GM12878 (cell line): Measurements from ENCODE around the gene GABBR2. TPM values are rescaled to one million over a fixed set of nuclear protein-coding genes. Genes with fewer than 3 reads are reported as not detected.

Source experiments
- ATAC-seq: fragments of 200-7000 bp; cut with Tn5 transposase; 3 replicates; pipeline ENCODE4 v1.9.1; 2020; ENCODE audit warnings: mild to moderate bottlenecking, moderate library complexity
- BruUV-seq: library from RNA; stranded (reverse); fragments of 400-500 nt; replicated peaks from 2 replicates; lab custom pipeline; 2021; lab: Mats Ljungman, UMichigan
- CTCF ChIA-PET: fragments of 300-600 bp; sonication (Branson Sonifier 250); formaldehyde crosslinking; extraction: SDS; loops from one replicate; lab custom pipeline; 2021; ENCODE audit warnings: inconsistent platforms; lab: Yijun Ruan, JAX
- POLR2A ChIA-PET: fragments of 350-600 bp; formaldehyde crosslinking; extraction: SDS; loops from one replicate; lab custom pipeline; 2021; ENCODE audit warnings: inconsistent platforms; lab: Charles Lee
- RAD21 ChIA-PET: fragments of 300-600 bp; sonication (Branson Sonifier 250); formaldehyde crosslinking; loops from one replicate; lab custom pipeline; 2023; ENCODE audit warnings: antibody characterized with exemption; ENCODE audit not compliant: unreplicated experiment; lab: Charles Lee
- SMC1A ChIA-PET: fragments of 300-600 bp; sonication (Branson Sonifier 250); formaldehyde crosslinking; loops from one replicate; lab custom pipeline; 2023; ENCODE audit not compliant: unreplicated experiment, uncharacterized antibody; lab: Charles Lee
- DNase-seq: peaks from one replicate; pipeline ENCODE4 v3.0.0-alpha.2; 2011; ENCODE audit warnings: low read depth, low spot score
- FAIRE-seq: peaks from 3 replicates; lab custom pipeline; 2011; peaks lifted over from hg19 to GRCh38; lab: Jason Lieb, UNC
- H2AFZ ChIP-seq: 2 replicates; pipeline ENCODE4 v1.6.0; 2011; ENCODE audit warnings: low read depth, low read length, control low read depth; ENCODE audit not compliant: control insufficient read depth
- H3K27ac ChIP-seq: 2 replicates; pipeline ENCODE4 v1.5.1; 2011; ENCODE audit warnings: control low read depth; ENCODE audit not compliant: control insufficient read depth, insufficient read depth
- H3K27me3 ChIP-seq, 2 experiments: replicated peaks in 1 of 2; 2 replicates each; pipeline versions ENCODE4 v1.6.0 to v1.6.1; 2011; ENCODE audit warnings: low read length in 1 of 2; ENCODE audit not compliant: control insufficient read depth in 2 of 2, insufficient read depth in 2 of 2
- H3K36me3 ChIP-seq, 2 experiments: 2 replicates each; pipeline ENCODE4 v1.5.1; 2011; ENCODE audit warnings: low read length in 1 of 2; ENCODE audit not compliant: control insufficient read depth in 2 of 2, insufficient read depth in 2 of 2
- H3K4me1 ChIP-seq: 2 replicates; pipeline ENCODE4 v1.6.1; 2011; ENCODE audit warnings: mild to moderate bottlenecking, low read length, moderate library complexity, mixed read lengths; ENCODE audit not compliant: control insufficient read depth, insufficient read depth
- H3K4me2 ChIP-seq: 2 replicates; pipeline ENCODE4 v1.6.0; 2011; ENCODE audit warnings: control low read depth; ENCODE audit not compliant: control insufficient read depth, insufficient read depth
- H3K4me3 ChIP-seq: fragments of 200-600 bp; sonication (generic); 2 replicates; pipeline ENCODE4 v1.5.1; 2016
- H3K79me2 ChIP-seq: 2 replicates; pipeline ENCODE4 v1.6.0; 2011; ENCODE audit warnings: low read length; ENCODE audit not compliant: control insufficient read depth, insufficient read depth
- H3K9ac ChIP-seq: 2 replicates; pipeline ENCODE4 v1.8.0; 2011; ENCODE audit warnings: low read length, control low read depth, mixed read lengths; ENCODE audit not compliant: control insufficient read depth, insufficient read depth
- H3K9me3 ChIP-seq: replicated peaks from 3 replicates; pipeline ENCODE4 v1.5.1; 2011; ENCODE audit warnings: mild to moderate bottlenecking, low read length; ENCODE audit not compliant: control insufficient read depth, insufficient read depth
- H4K20me1 ChIP-seq: 2 replicates; pipeline ENCODE4 v1.6.0; 2011; ENCODE audit not compliant: control insufficient read depth, insufficient read depth
- CBFB ChIP-seq: IDR thresholded peaks from 2 replicates; pipeline ENCODE4 v1.6.1; 2016; ENCODE audit warnings: antibody characterized with exemption, low read depth
- MYC ChIP-seq: IDR thresholded peaks from 2 replicates; pipeline ENCODE4 v1.6.1; 2011; ENCODE audit warnings: mild to moderate bottlenecking, low read length, moderate library complexity, inconsistent platforms; ENCODE audit not compliant: insufficient read depth, insufficient replicate concordance, insufficient read length, severe bottlenecking
- PKNOX1 ChIP-seq: fragments of 450-650 bp; IDR thresholded peaks from 2 replicates; pipeline ENCODE4 v1.6.1; 2016; ENCODE audit warnings: mild to moderate bottlenecking
- POLR2AphosphoS2 ChIP-seq: IDR thresholded peaks from 2 replicates; pipeline ENCODE4 v1.6.1; 2011; ENCODE audit warnings: low read depth, mild to moderate bottlenecking, low read length, improper control_type of control experiment, moderate library complexity
- TCF7 ChIP-seq: IDR thresholded peaks from 2 replicates; pipeline ENCODE4 v1.6.1; 2014; ENCODE audit warnings: antibody characterized with exemption, borderline replicate concordance
- ZNF384 ChIP-seq: IDR thresholded peaks from 2 replicates; pipeline ENCODE4 v1.6.1; 2012; ENCODE audit warnings: low read depth, mild to moderate bottlenecking, low read length, improper control_type of control experiment, borderline replicate concordance
- WGBS: methylation state at CpG from one replicate; pipeline ENCODE4 v1.1.6; 2016; ENCODE audit warnings: low lambda C conversion rate; ENCODE audit not compliant: insufficient replicate concordance, insufficient coverage; ENCODE audit errors: missing lambda C conversion rate; 5-methylcytosine and 5-hydroxymethylcytosine counted together
- in situ Hi-C: fragments of 300-500 bp; cut with MboI; formaldehyde crosslinking; loops from 9 replicates; pipeline ENCODE4 v1.14.3; 2018; ENCODE audit warnings: mixed read lengths
- intact Hi-C: fragments of 100-400 bp; cut with micrococcal nuclease; formaldehyde crosslinking; loops from one replicate; pipeline ENCODE4 v1.14.2; 2022; ENCODE audit not compliant: unreplicated experiment
- polyA plus RNA-seq, 11 experiments: library from polyadenylated mRNA; depleted of rRNA in 4 of 11; unstranded in 6 of 11; stranded (reverse) in 5 of 11; fragments of >200 nt; fragmentation: Nextera tagmentation in 4 of 11; fragmentation: Illumina TruSeq in 1 of 11; extraction: Ambion mirVana in 4 of 11; extraction: Trizol in 1 of 11; gene quantifications; 1 replicate in 1 of 11; 2 replicates in 10 of 11; pipeline versions ENCODE4 v1.2.1 to v1.2.3, GENCODE V29; 2011 to 2016; ENCODE audit warnings: inconsistent platforms in 2 of 11, missing spikeins in 2 of 11, low read depth in 1 of 11
- total RNA-seq, 4 experiments: library from RNA; depleted of rRNA in 3 of 4; stranded (reverse); fragments of >200 nt in 3 of 4; fragmentation: Illumina TruSeq in 1 of 4; extraction: Trizol in 1 of 4; gene quantifications; 2 replicates each; pipeline versions ENCODE4 v1.2.1 to v1.2.3, GENCODE V29; 2013 to 2021

The GABBR2 gene
- total and polyA plus RNA-seq, 10 of the 15 experiments (the other 5 are each of a cell fraction or from before 2014, with no cell fraction given): 0.02 to 2.2 (median 0.06) TPM; not detected in 2

GRCh38 chr9:98481676-98482075 is 227.1 kb downstream of the GABBR2 start:
- 44% methylated on average over 4 of the region's 5 CpGs for WGBS
- ChIA-PET SMC1A (no interaction called here), CTCF (no interaction called here), POLR2A (no interaction called here), RAD21 (no interaction called here)
- Histone ChIP-seq H3K9ac (no peak overlapping the region), H2AFZ (no peak overlapping the region), H4K20me1 (no peaks in the 10 kb centered on the region), H3K27me3 (peaks cover 0 to 1% of the 10 kb centered on the region in 2 experiments; a peak in 1 of 4 replicates), H3K9me3 (no peaks in the 10 kb centered on the region), H3K79me2 (no peaks in the 10 kb centered on the region), H3K4me2 (no peak overlapping the region), H3K4me3 (no peak overlapping the region), H3K4me1 (no peaks in the 10 kb centered on the region), H3K27ac (no peak overlapping the region), H3K36me3 (no peaks in the 10 kb centered on the region)
- TF ChIP-seq POLR2AphosphoS2 (no peak), ZNF384 (no peak), TCF7 (no peak), CBFB (no peak), PKNOX1 (no peak), MYC (no peak)
- in situ Hi-C loops: no loop called here
- intact Hi-C loops: no loop called here
- FAIRE-seq: no peak
- no TSS peak for BruUV-seq
- no peak for ATAC-seq
- DNase-seq: no peak
